ENCODE data around the gene PTPRR. TPM values are rescaled to one million over a fixed set of nuclear protein-coding genes. Genes with fewer than 3 reads are reported as not detected.

PTPRR gene
- total RNA-seq, 1 donor from 2014 or later: 1.4 TPM

DNA sequence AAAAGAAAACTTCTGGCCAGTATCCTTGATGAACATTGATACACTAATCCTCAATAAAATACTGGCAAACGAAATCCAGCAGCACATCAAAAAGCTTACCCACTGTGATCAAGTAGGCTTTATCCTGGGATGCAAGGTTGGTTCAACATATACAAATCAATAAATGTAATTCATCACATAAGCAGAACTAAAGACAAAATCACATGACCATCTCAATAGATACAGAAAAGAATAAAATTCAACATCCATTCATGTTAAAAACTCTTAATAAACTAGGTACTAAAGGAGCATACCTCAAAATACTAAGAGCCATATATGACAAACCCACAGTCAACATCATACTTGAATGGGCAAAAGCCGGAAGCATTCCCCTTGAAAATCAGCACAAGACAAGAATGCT is 211.5 kb downstream of the PTPRR start:
- DNase-seq (ENCODE audit: low read depth) (no peak), FAIRE-seq (no peak)
- TF ChIP-seq, protein P1, sequence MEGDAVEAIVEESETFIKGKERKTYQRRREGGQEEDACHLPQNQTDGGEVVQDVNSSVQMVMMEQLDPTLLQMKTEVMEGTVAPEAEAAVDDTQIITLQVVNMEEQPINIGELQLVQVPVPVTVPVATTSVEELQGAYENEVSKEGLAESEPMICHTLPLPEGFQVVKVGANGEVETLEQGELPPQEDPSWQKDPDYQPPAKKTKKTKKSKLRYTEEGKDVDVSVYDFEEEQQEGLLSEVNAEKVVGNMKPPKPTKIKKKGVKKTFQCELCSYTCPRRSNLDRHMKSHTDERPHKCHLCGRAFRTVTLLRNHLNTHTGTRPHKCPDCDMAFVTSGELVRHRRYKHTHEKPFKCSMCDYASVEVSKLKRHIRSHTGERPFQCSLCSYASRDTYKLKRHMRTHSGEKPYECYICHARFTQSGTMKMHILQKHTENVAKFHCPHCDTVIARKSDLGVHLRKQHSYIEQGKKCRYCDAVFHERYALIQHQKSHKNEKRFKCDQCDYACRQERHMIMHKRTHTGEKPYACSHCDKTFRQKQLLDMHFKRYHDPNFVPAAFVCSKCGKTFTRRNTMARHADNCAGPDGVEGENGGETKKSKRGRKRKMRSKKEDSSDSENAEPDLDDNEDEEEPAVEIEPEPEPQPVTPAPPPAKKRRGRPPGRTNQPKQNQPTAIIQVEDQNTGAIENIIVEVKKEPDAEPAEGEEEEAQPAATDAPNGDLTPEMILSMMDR (IDR thresholded peaks at IDR 0.05; ENCODE audit: insufficient read depth, low read depth, low read length): no peak
- TF ChIP-seq EZH2 (IDR thresholded peaks at IDR 0.05; ENCODE audit: insufficient read depth, low read length): no peak
- no peaks in the 10 kb centered on the region for H3K9me3 Mint-ChIP-seq (ENCODE audit: unreplicated experiment)
- no peaks in the 10 kb centered on the region for H3K27me3 Mint-ChIP-seq (ENCODE audit: low read depth, unreplicated experiment)
- H3K36me3 Mint-ChIP-seq (ENCODE audit: low read depth, unreplicated experiment): no peaks in the 10 kb centered on the region
- H3K27ac Mint-ChIP-seq (ENCODE audit: unreplicated experiment): no peak overlapping the region
- H3K27ac ChIP-seq (ENCODE audit: low read depth, low read length): no peak overlapping the region
- H3K9me3 ChIP-seq (ENCODE audit: insufficient read depth, low read depth, low read length): no peaks in the 10 kb centered on the region
- H3K36me3 ChIP-seq (ENCODE audit: insufficient read depth, low read length): no peaks in the 10 kb centered on the region
- no peak overlapping the region for H3K9ac ChIP-seq (ENCODE audit: low read length)
- H3K27me3 ChIP-seq (ENCODE audit: insufficient read depth, low read length): no peaks in the 10 kb centered on the region
- no peaks in the 10 kb centered on the region for H3K4me1 Mint-ChIP-seq (ENCODE audit: low read depth, unreplicated experiment)
- H3K4me3 Mint-ChIP-seq (ENCODE audit: unreplicated experiment): no peak overlapping the region
- H3K4me2 ChIP-seq (ENCODE audit: low read length): no peak overlapping the region
- no peak overlapping the region for H2AFZ ChIP-seq (ENCODE audit: low read depth, low read length)
- no peaks in the 10 kb centered on the region for H4K20me1 ChIP-seq (ENCODE audit: insufficient read depth, low read length)
- H3K4me3 ChIP-seq (ENCODE audit: insufficient read depth, low read depth, low read length): no peak overlapping the region
- H3K79me2 ChIP-seq (ENCODE audit: insufficient read depth, low read length): no peaks in the 10 kb centered on the region
- H3K4me1 ChIP-seq (ENCODE audit: insufficient read depth, low read length): no peaks in the 10 kb centered on the region

DNA sequence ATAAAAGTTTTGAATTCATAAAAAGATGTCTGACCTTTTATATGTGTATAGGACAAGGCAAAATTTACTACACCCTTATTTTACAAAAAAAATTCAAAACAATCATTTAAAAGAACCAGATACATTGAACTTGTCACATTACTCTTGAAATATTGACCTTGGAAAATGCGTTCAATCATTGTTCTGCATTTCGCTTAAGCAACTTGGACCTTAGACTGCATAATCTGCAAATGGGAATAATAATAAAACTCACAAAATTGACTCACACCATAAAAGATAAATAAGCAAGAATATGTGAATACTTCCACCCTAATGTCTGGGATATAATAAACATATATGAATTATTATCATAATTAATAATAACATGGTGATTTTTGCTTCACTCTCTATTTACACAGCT is 213.9 kb downstream of the PTPRR start:
- no peaks in the 10 kb centered on the region for H3K27me3 Mint-ChIP-seq (ENCODE audit: low read depth, unreplicated experiment)
- Histone ChIP-seq H3K36me3 (ENCODE audit: insufficient read depth, low read length) (no peaks in the 10 kb centered on the region), H4K20me1 (ENCODE audit: insufficient read depth, low read length) (no peaks in the 10 kb centered on the region), H3K27ac (ENCODE audit: low read depth, low read length) (no peak overlapping the region), H3K9ac (ENCODE audit: low read length) (no peak overlapping the region), H3K9me3 (ENCODE audit: insufficient read depth, low read depth, low read length) (no peaks in the 10 kb centered on the region), H2AFZ (ENCODE audit: low read depth, low read length) (no peak overlapping the region), H3K79me2 (ENCODE audit: insufficient read depth, low read length) (no peaks in the 10 kb centered on the region), H3K4me3 (ENCODE audit: insufficient read depth, low read depth, low read length) (no peak overlapping the region), H3K4me1 (ENCODE audit: insufficient read depth, low read length) (no peaks in the 10 kb centered on the region), H3K27me3 (ENCODE audit: insufficient read depth, low read length) (no peaks in the 10 kb centered on the region), H3K4me2 (ENCODE audit: low read length) (no peak overlapping the region)
- H3K36me3 Mint-ChIP-seq (ENCODE audit: low read depth, unreplicated experiment): no peaks in the 10 kb centered on the region
- H3K4me1 Mint-ChIP-seq (ENCODE audit: low read depth, unreplicated experiment): peaks cover 10% of the 10 kb centered on the region
- no peaks in the 10 kb centered on the region for H3K9me3 Mint-ChIP-seq (ENCODE audit: unreplicated experiment)
- TF ChIP-seq EZH2 (IDR thresholded peaks at IDR 0.05; ENCODE audit: insufficient read depth, low read length): no peak
- TF ChIP-seq, protein P1 (IDR thresholded peaks at IDR 0.05; ENCODE audit: insufficient read depth, low read depth, low read length): no peak
- no peak for FAIRE-seq
- H3K27ac Mint-ChIP-seq (ENCODE audit: unreplicated experiment): no peak overlapping the region
- no peak for DNase-seq (ENCODE audit: low read depth)
- no peak overlapping the region for H3K4me3 Mint-ChIP-seq (ENCODE audit: unreplicated experiment)

DNA sequence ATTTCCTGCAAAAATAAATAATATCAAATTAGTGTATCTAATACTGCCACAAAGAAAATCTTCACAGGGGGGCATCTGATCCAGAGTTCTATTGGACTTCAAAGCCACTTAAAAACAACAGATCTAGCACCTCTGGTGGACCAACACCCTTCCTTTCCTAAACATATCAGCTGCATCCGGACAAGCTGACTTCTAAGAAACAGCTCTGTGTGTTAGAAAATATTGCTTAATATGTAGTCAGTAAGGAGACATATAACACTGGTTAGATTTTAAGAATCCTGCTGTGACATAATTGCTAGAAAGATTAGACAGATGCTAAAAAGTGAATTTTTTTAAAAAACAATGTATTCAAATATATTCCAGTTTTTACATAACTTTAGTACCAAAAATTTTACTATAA is 222.2 kb downstream of the PTPRR start:
- Histone ChIP-seq H3K27me3 (ENCODE audit: insufficient read depth, low read length) (no peaks in the 10 kb centered on the region), H3K9ac (ENCODE audit: low read length) (no peak overlapping the region), H4K20me1 (ENCODE audit: insufficient read depth, low read length) (no peaks in the 10 kb centered on the region), H2AFZ (ENCODE audit: low read depth, low read length) (no peak overlapping the region), H3K79me2 (ENCODE audit: insufficient read depth, low read length) (no peaks in the 10 kb centered on the region), H3K4me2 (ENCODE audit: low read length) (no peak overlapping the region), H3K4me1 (ENCODE audit: insufficient read depth, low read length) (no peaks in the 10 kb centered on the region), H3K27ac (ENCODE audit: low read depth, low read length) (no peak overlapping the region), H3K4me3 (ENCODE audit: insufficient read depth, low read depth, low read length) (no peak overlapping the region), H3K36me3 (ENCODE audit: insufficient read depth, low read length) (no peaks in the 10 kb centered on the region), H3K9me3 (ENCODE audit: insufficient read depth, low read depth, low read length) (no peaks in the 10 kb centered on the region)
- FAIRE-seq: no peak
- Mint-ChIP-seq H3K27me3 (ENCODE audit: low read depth, unreplicated experiment) (no peaks in the 10 kb centered on the region), H3K27ac (ENCODE audit: unreplicated experiment) (no peak overlapping the region), H3K4me1 (ENCODE audit: low read depth, unreplicated experiment) (peaks cover 5% of the 10 kb centered on the region), H3K9me3 (ENCODE audit: unreplicated experiment) (no peaks in the 10 kb centered on the region), H3K36me3 (ENCODE audit: low read depth, unreplicated experiment) (no peaks in the 10 kb centered on the region), H3K4me3 (ENCODE audit: unreplicated experiment) (no peak overlapping the region)
- TF ChIP-seq EZH2 (IDR thresholded peaks at IDR 0.05; ENCODE audit: insufficient read depth, low read length): no peak
- TF ChIP-seq, protein P1 (IDR thresholded peaks at IDR 0.05; ENCODE audit: insufficient read depth, low read depth, low read length): no peak
- DNase-seq (ENCODE audit: low read depth): no peak
